ENCODE results near the gene PTPRO.

GRCh38 chr12:15273896-15274295 is 48.4 kb upstream of the PTPRO start:
- no peak for TF ChIP-seq CTCF (IDR thresholded peaks at IDR 0.05)
- TF ChIP-seq POLR2A (IDR thresholded peaks at IDR 0.05): no peak
